Stimulated activated CD8-positive, alpha-beta memory T cell treated with anti-CD3 and anti-CD28 coated beads, Interleukin-15, amount 100 ng/mL, for 1 hour (primary cell): ENCODE data around the gene SPATA2L.

ENCODE experiments used
- DNase-seq: peaks from one replicate; pipeline ENCODE4 v3.0.0-alpha.2; 2020; ENCODE audit warnings: low read depth

Gene SPATA2L

DNA sequence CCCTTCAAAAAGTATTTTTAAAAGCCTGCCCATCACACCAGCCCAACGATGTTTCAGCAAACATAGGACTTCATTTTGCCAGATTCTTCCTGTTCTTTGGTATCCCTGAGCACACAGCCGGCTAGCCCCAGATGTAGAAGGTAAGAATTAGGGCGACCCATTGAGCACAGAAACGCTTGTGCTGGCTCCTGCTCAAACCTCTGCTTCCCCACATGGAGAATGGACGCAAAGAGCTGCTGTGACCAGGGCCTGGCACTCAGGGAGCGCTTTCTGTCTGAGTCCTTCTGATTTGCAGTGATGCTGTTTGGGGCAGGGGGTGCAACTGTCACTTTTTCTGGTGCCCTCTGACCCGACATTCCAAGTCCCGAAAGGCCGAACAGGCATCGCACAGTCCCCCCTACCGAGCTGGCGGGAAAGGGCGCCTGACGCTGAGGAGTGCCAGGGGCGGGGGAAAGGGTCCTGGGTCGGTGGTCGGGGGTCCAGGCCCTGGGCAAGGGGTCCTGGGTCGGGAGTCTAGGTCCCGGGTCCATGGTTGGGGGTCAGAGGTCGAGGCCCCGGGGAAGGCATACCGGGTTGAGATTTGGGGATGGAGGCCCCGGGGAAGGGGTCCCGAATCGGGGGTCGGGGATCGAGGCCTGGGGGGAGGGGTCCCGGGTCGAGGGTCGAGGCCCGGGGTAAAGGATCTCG, 44.9 kb downstream of the SPATA2L start:
- no peak for DNase-seq

DNA sequence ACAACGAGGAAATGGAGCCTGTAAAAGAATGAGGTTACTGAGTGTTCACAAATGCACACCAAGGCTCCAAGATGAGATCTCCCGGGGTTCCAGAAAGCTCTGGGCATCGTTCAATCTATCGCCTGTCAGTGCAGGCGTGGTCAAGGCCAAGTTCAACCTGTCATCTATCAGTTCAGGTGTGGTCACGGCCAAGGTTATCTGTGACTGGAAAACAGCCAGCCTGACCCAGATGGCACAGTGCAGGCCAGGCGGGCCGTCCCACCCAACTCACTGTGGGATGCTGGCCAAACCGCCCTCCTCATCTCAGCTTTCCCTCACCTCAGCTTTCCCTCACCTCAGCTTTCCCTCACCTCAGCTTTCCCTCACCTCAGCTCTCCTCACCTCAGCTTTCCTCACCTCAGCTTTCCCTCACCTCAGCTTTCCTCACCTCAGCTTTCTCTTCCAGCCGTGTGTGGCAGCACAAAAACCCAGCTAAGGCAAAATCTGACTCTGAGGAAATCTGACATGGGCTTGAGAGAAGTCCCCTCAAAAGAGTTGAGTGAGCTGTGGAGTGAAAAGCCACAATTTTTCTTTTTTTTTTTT, 46.4 kb downstream of the SPATA2L start:
- no peak for DNase-seq

DNA sequence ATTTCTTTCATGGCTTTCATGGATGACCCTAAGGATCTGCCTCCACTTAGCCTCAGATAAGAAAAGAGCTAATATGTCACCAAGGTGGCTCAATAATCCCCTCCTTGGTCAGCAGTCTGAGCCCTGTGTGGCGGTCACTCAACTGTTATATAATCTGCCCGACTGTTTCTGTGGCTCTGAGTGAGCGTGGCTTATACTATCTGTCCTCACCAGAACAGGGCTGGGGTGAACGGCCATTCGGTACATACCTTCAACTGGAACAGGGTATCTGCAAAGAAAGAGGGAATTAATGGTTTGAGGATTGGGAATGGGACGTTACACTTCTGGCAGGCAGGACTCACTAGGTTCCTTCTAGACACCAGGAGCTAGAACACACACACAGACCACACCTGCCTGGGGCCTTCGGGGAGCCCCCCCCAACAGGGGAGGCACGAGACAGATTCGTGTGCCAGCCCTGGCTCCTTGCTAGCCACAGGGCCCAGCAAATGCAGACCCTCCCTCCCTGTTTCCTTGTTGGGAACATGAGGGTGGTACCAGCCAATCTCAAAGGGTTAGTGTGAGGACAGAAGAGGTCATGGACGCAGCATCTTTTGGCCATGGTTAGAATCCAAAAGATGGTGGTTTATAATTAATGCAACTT, 47.7 kb downstream of the SPATA2L start:
- DNase-seq, result no peak

DNA sequence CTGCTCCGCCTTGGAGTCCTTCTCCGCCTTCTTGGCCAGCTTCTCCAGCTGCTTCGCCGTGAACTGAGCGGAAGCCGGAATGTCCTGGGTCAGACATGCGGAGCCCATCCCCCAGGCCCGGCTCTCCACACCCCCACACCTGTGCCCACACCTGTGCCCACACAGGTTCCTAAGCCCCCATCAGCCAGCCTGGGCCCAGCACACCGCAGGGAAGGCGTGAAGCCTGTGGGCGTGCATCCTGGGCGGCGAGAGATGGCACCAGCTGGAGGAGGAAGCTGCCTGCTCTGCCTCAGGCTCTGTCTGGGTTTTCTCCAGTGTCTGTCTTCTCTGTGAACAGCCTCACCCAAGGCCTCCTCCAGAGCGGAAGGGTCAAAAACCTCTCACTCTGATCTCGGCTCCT, 49.9 kb downstream of the SPATA2L start:
- no peak for DNase-seq

DNA sequence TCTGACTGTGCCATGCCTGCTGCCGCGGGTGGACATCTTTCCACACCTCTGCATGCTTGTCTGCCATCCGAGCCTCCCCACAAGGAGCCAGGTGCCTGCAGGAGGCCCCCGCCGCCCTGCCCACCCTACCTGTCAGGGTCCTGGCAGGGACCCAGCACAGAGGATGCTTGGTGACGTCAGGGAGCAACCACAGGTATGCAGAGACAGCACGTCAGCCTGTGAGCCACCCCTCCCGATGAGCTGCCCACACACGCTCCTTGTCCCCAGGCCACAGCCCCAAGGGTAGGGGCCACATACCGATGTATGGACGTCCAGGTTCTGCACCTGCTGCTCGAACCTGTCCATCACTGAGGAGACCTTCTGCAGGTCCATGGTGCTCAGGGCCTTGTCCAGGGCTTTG, 54.6 kb downstream of the SPATA2L start:
- no peak for DNase-seq
